GM13977 (cell line): ENCODE measurements around the gene MYLK4.
"Not testable (repeated sequence)": the region's sequence is repeated elsewhere in the genome, so short reads cannot be mapped to it uniquely, and the experiment has no call there.

Source experiments
- DNase-seq: peaks from one replicate; pipeline ENCODE4 v3.0.0; 2012; ENCODE audit warnings: low spot score
- CTCF ChIP-seq: IDR thresholded peaks from 2 replicates; pipeline ENCODE4 v1.5.1; 2012; ENCODE audit warnings: mild to moderate bottlenecking, control low read depth; ENCODE audit not compliant: insufficient read depth; ENCODE audit errors: extremely low read depth, missing control alignments
- in situ Hi-C: fragments of 300-500 bp; cut with MboI; formaldehyde crosslinking; loops from one replicate; pipeline ENCODE4 v1.12.0; 2022; ENCODE audit warnings: low sequenced_read_pairs, low pct_unique_long_range_greater_than_20kb, mixed read lengths, inconsistent platforms; ENCODE audit not compliant: unreplicated experiment

Gene MYLK4

GRCh38 chr6:2765166-2765895 lies 14.6 kb upstream of the MYLK4 start, which contains the start of gene WRNIP1:
TSS of gene WRNIP1 (plus strand) at chr6:2765393. CDS start at chr6:2765623, 230 bp downstream.
- in situ Hi-C loops: no loop called here
- peak; percentile 98 for DNase-seq
- peak; percentile 77 for TF ChIP-seq CTCF

GRCh38 chr6:2764610-2765165 lies 14.0 kb upstream of the MYLK4 start:
- DNase-seq: peak; percentile 76
- no peak for TF ChIP-seq CTCF
- in situ Hi-C loops: no loop called here

DNA sequence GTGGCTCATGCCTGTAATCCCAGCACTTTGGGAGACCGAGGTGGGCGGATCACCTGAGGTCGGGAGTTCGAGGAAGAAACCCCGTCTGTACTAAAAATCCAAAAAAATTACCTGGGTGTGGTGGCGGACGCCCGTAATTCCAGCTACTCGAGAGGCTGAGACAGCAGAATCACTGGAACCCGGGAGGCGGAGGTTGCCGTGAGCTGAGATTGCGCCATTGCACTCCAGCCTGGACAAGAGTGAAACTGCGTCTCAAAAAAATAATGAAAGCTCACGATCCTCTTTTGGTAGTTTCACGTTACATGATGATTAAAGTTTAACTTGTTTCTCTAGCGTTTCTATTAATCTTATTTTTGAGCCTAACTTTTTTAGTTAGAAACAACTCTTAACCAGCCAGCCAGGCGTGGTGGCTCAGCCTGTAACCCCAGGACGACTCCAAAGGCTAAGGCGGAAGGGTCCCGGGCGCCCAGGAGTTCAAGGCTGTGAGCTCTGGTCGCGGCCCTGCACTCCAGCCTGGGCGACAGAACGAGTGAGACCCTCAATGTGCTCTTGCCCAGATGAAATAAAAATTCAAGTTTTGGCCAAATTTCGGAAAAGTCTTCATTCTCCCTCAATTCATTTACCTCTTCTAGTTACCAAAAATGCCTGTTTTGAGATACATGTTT lies 13.3 kb upstream of the MYLK4 start:
- DNase-seq: no peak
- no peak for TF ChIP-seq CTCF
- in situ Hi-C loops: no loop called here

- DNase-seq: no peak
- in situ Hi-C loops: no loop called here
Measured at GRCh38 chr6:2763345-2763841, 12.7 kb upstream of the MYLK4 start.

DNA sequence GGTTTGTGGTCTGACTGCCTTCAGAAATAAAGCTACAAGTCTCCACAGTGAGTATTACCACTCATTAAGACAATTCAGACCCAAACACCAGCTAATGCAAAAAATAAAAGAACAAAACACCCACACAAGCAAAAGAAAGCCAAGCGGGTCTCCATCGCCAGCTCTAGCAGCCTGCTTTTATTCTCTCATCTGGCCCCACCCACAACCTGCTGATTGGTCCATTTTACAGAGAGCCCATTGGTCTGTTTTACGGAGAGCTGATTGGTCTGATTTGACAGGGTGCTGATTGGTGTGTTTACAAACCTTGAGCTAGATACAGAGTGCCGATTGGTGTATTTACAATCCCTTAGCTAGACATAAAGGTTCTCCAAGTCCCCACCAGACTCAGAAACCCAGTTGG lies 12.1 kb upstream of the MYLK4 start:
- in situ Hi-C loops, DNase-seq: not testable (repeated sequence)

More at GRCh38 chr6:2763345-2763841, 12.7 kb upstream of the MYLK4 start:
- TF ChIP-seq CTCF: no peak

- in situ Hi-C loops: no loop called here
- no peak for DNase-seq
- peak; percentile 46 for TF ChIP-seq CTCF
Measured at GRCh38 chr6:2760882-2761842, 10.4 kb upstream of the MYLK4 start.
